Measurements from ENCODE around the gene GGT1.
"Not testable (repeated sequence)": the region's sequence is repeated elsewhere in the genome, so short reads cannot be mapped to it uniquely, and the experiment has no call there.

GGT1 gene

DNA sequence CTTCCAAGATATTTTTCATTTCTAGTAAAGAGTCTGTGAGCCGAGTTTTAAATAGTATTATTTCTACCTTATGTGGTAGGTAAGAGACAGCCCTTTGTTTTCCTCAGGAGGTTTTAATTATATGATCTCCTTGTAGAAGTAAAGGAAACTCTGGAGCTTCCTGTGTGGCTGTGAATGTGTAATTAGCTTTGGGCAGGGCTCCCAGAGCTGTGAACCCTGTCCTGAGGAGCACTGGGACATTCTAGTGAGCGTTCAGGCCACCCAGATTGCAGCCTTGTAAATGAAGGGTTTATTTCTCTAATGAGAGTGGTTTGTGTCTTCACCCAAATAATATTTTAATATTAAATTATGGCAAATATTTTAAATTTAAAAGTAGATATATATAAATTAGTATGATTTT lies 69.5 kb downstream of the GGT1 start:
- not testable (repeated sequence) for H3K4me3 ChIP-seq (ENCODE audit: low read length in 2 of 2); H3K36me3 ChIP-seq (replicated peaks in 1 of 2; ENCODE audit: control insufficient read depth in 2 of 2, insufficient read depth in 2 of 2, low read length in 2 of 2); H3K9me3 ChIP-seq (replicated peaks in 1 of 2; ENCODE audit: control insufficient read depth in 2 of 2, insufficient read depth in 1 of 2, low read depth in 1 of 2, low read length in 2 of 2); H2AK5ac ChIP-seq (ENCODE audit: low read depth, low read length); H3K27ac ChIP-seq (replicated peaks; ENCODE audit: low read length); H3K4me2 ChIP-seq (ENCODE audit: insufficient read depth, low read length, poor library complexity, severe bottlenecking); H3K4me1 ChIP-seq (ENCODE audit: control insufficient read depth in 2 of 2, insufficient read depth in 1 of 2, low read depth in 1 of 2, low read length in 2 of 2); H2BK15ac ChIP-seq (ENCODE audit: low read length); H3K9ac ChIP-seq (ENCODE audit: low read depth, low read length, poor library complexity); H3K14ac ChIP-seq (ENCODE audit: low read length); H2BK12ac ChIP-seq (ENCODE audit: low read length); H4K8ac ChIP-seq (ENCODE audit: low read depth, low read length); H2AFZ ChIP-seq (ENCODE audit: low read length); H3K4ac ChIP-seq (ENCODE audit: low read length); H3K18ac ChIP-seq (ENCODE audit: low read length); H3K23ac ChIP-seq (ENCODE audit: low read depth, low read length, poor library complexity); H2BK120ac ChIP-seq (ENCODE audit: low read depth, low read length); H3K27me3 ChIP-seq (ENCODE audit: control insufficient read depth in 3 of 3, insufficient read depth in 3 of 3, low read depth in 1 of 3, low read length in 3 of 3); H4K91ac ChIP-seq (ENCODE audit: low read depth, low read length, poor library complexity); DNase-seq (ENCODE audit: low spot score); H2BK5ac ChIP-seq (ENCODE audit: low read length); H3K79me1 ChIP-seq (ENCODE audit: low read depth, low read length)
- WGBS, 2 donors (ENCODE audit: extremely low coverage in 2 of 2, insufficient read length in 2 of 2, insufficient replicate concordance in 1 of 2) = no CpG with 5 or more reads among the region's 2 CpGs

All from neuronal stem cell (in vitro differentiated cells).